WERI-Rb-1 (cell line): ENCODE data around the gene NLGN1.

Source experiments
- DNase-seq: peaks from one replicate; pipeline ENCODE4 v3.0.0-alpha.2; 2020
- H3K27ac ChIP-seq: fragments of 250-450 bp; sonication (Bioruptor Pico); 2 replicates; pipeline ENCODE4 v1.5.1; 2020; ENCODE audit warnings: mild to moderate bottlenecking, moderate library complexity
- H3K27me3 ChIP-seq: fragments of 250-450 bp; sonication (Bioruptor Pico); 2 replicates; pipeline ENCODE4 v1.5.1; 2021; ENCODE audit warnings: mild to moderate bottlenecking, low read depth, moderate library complexity; ENCODE audit not compliant: insufficient read depth, severe bottlenecking
- H3K36me3 ChIP-seq: fragments of 250-450 bp; sonication (Bioruptor Pico); 2 replicates; pipeline ENCODE4 v1.5.1; 2020; ENCODE audit warnings: mild to moderate bottlenecking, moderate library complexity
- H3K4me3 ChIP-seq: 2 replicates; pipeline ENCODE4 v1.5.1; 2011; ENCODE audit warnings: low read depth, mild to moderate bottlenecking, control low read depth, low read length
- H3K9me3 ChIP-seq: fragments of 250-450 bp; sonication (Bioruptor Pico); 2 replicates; pipeline ENCODE4 v1.5.1; 2021; ENCODE audit warnings: mild to moderate bottlenecking, moderate library complexity; ENCODE audit not compliant: severe bottlenecking
- CTCF ChIP-seq: IDR thresholded peaks from 2 replicates; pipeline ENCODE4 v1.5.1; 2011; ENCODE audit warnings: low read depth, mild to moderate bottlenecking, control low read depth, inconsistent platforms, low read length

Gene NLGN1

GRCh38 chr3:173401369-173401768, 3.8 kb downstream of the NLGN1 start:
- peaks cover 17% of the 10 kb centered on the region for H3K27me3 ChIP-seq
- DNase-seq, result no peak
- TF ChIP-seq CTCF, result no peak
- no peaks in the 10 kb centered on the region for H3K36me3 ChIP-seq
- H3K27ac ChIP-seq, result no peak overlapping the region
- no peak overlapping the region for H3K4me3 ChIP-seq
- H3K9me3 ChIP-seq, result no peaks in the 10 kb centered on the region

- Histone ChIP-seq H3K36me3 (no peaks in the 10 kb centered on the region), H3K27me3 (peaks cover 6% of the 10 kb centered on the region), H3K27ac (no peak overlapping the region), H3K9me3 (no peaks in the 10 kb centered on the region), H3K4me3 (no peak overlapping the region)
- no peak for TF ChIP-seq CTCF
- no peak for DNase-seq
These were observed 5.1 kb downstream of the NLGN1 start for GRCh38 chr3:173402656-173403055.

GRCh38 chr3:173403376-173403775, 5.8 kb downstream of the NLGN1 start:
- TF ChIP-seq CTCF, result no peak
- no peaks in the 10 kb centered on the region for H3K9me3 ChIP-seq

GRCh38 chr3:173404156-173404555, 6.6 kb downstream of the NLGN1 start:
- H3K27ac ChIP-seq, result no peak overlapping the region
- DNase-seq, result no peak

More at GRCh38 chr3:173403376-173403775, 5.8 kb downstream of the NLGN1 start:
- peaks cover 2% of the 10 kb centered on the region for H3K27me3 ChIP-seq
- no peak overlapping the region for H3K4me3 ChIP-seq
- no peak overlapping the region for H3K27ac ChIP-seq
- no peaks in the 10 kb centered on the region for H3K36me3 ChIP-seq
- DNase-seq, result no peak

GRCh38 chr3:173410436-173410835, 12.9 kb downstream of the NLGN1 start:
- Histone ChIP-seq H3K27ac (no peak overlapping the region), H3K27me3 (no peaks in the 10 kb centered on the region), H3K4me3 (no peak overlapping the region), H3K36me3 (no peaks in the 10 kb centered on the region), H3K9me3 (no peaks in the 10 kb centered on the region)
- DNase-seq, result no peak
- TF ChIP-seq CTCF, result no peak

More at GRCh38 chr3:173404156-173404555, 6.6 kb downstream of the NLGN1 start:
- Histone ChIP-seq H3K9me3 (no peaks in the 10 kb centered on the region), H3K27me3 (no peaks in the 10 kb centered on the region), H3K36me3 (no peaks in the 10 kb centered on the region), H3K4me3 (no peak overlapping the region)
- no peak for TF ChIP-seq CTCF

GRCh38 chr3:173410849-173411248, 13.3 kb downstream of the NLGN1 start:
- TF ChIP-seq CTCF, result no peak
- H3K27ac ChIP-seq, result no peak overlapping the region
- H3K36me3 ChIP-seq, result no peaks in the 10 kb centered on the region
- DNase-seq, result no peak
- H3K9me3 ChIP-seq, result no peaks in the 10 kb centered on the region
- no peaks in the 10 kb centered on the region for H3K27me3 ChIP-seq
- H3K4me3 ChIP-seq, result no peak overlapping the region
